WI38 (cell line): ENCODE data around the gene KLHL29.

Experiments
- H3K4me3 ChIP-seq: 2 replicates; pipeline ENCODE4 v1.5.1; 2011; ENCODE audit warnings: low read depth, mild to moderate bottlenecking, control low read depth, low read length
- TF ChIP-seq, protein P1 (sequence below): IDR thresholded peaks from 2 replicates; pipeline ENCODE4 v1.5.1; 2012; ENCODE audit warnings: low read depth, mild to moderate bottlenecking, control low read depth, low read length

Gene KLHL29

DNA sequence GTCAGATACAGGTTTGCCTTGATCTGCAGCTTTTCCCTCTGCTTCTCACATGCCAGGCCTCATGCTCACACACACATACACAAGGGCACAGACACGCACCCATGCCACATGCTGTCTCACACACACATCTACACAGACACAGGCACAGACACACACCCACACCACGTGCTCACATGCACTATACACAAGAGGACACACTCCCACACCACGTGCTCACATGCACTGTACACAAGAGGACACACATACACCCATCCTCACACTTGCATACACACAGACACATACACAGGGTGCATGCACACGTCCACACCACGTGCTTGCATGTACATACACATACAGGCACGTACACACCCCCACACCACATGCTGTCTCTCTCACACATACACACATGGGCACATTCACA is 288.1 kb downstream of the KLHL29 start:
- TF ChIP-seq, protein P1, sequence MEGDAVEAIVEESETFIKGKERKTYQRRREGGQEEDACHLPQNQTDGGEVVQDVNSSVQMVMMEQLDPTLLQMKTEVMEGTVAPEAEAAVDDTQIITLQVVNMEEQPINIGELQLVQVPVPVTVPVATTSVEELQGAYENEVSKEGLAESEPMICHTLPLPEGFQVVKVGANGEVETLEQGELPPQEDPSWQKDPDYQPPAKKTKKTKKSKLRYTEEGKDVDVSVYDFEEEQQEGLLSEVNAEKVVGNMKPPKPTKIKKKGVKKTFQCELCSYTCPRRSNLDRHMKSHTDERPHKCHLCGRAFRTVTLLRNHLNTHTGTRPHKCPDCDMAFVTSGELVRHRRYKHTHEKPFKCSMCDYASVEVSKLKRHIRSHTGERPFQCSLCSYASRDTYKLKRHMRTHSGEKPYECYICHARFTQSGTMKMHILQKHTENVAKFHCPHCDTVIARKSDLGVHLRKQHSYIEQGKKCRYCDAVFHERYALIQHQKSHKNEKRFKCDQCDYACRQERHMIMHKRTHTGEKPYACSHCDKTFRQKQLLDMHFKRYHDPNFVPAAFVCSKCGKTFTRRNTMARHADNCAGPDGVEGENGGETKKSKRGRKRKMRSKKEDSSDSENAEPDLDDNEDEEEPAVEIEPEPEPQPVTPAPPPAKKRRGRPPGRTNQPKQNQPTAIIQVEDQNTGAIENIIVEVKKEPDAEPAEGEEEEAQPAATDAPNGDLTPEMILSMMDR = no peak

GRCh38 chr2:23673830-23674679 is 289.1 kb downstream of the KLHL29 start:
- TF ChIP-seq, protein P1 = no peak
- no peak overlapping the region for H3K4me3 ChIP-seq

More for the DNA sequence above, 288.1 kb downstream of the KLHL29 start:
- no peak overlapping the region for H3K4me3 ChIP-seq

GRCh38 chr2:23675506-23675905 is 290.5 kb downstream of the KLHL29 start:
- TF ChIP-seq, protein P1 = no peak
- H3K4me3 ChIP-seq = no peak overlapping the region

DNA sequence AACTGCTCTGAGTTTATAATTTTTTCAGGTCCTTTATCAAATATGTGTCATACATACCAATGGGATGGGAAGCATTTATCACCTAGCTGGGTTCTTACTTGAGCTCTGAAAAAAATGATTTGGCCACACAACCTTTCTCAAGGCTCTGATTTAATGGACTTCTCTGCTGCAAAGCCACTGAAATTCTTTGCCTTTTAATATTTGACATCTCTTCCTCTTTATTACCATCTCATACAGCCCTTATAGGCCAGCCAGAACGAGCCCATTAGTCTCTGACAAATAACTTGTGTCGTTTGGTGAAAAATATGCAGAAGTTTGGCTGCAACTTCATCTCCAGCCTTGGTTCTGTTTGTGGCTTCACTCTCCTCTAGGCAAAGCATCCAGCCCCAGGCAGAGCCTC is 292.9 kb downstream of the KLHL29 start:
- TF ChIP-seq, protein P1 = no peak
- no peak overlapping the region for H3K4me3 ChIP-seq

GRCh38 chr2:23679044-23679443 is 294.1 kb downstream of the KLHL29 start:
- H3K4me3 ChIP-seq = no peak overlapping the region
- TF ChIP-seq, protein P1 = no peak

- H3K4me3 ChIP-seq = no peak overlapping the region
- TF ChIP-seq, protein P1 = no peak
Measured at GRCh38 chr2:23680951-23681350, 296.0 kb downstream of the KLHL29 start.

DNA sequence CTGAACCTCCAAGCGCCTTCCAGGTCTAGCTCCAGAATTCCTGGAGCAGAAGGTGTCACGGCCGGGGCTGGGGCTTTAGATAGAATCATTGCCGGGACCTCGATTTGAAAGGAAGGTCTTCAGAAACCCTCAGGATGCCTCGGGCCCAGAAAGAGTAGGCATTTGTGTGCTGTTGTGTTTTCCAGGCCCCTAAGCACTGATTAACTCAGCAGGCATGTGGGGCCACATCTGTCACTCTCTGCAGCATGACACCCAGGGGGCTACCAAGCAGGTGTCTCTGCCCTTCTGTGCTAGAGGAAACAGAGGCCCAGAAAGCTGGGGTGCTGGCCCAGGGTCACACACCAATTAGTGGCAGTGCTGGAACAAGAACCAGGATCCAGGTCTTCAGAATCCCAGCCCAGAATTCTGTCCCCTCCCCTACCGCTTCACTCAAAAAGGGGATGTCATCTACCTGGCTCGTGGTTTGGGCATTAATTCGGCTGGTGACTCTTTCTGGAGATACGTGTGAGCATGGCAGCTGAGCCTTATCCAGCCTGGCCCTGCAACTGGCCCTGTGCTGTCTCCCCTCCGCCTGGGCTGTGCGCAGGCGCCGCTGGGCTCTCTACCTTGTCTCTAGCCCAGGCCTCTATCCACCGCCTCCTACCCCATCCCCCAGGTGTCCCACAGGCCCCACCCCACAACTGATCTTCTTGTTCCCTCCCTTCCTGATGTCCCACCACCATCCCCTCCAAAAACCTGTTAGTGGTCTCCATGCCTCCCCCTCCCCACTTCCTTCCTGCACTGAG is 296.6 kb downstream of the KLHL29 start:
- TF ChIP-seq, protein P1 = no peak
- no peak overlapping the region for H3K4me3 ChIP-seq
